C4-2B (cell line): ENCODE data around the gene FXYD5.

Experiments used
- CTCF ChIP-seq: fragments of 450-650 bp; conservative IDR thresholded peaks from 2 replicates; pipeline ENCODE4 v1.5.1; 2017; ENCODE audit warnings: mild to moderate bottlenecking
- ZFX ChIP-seq: fragments of 450-650 bp; IDR thresholded peaks from 2 replicates; pipeline ENCODE4 v1.6.1; 2017

DNA sequence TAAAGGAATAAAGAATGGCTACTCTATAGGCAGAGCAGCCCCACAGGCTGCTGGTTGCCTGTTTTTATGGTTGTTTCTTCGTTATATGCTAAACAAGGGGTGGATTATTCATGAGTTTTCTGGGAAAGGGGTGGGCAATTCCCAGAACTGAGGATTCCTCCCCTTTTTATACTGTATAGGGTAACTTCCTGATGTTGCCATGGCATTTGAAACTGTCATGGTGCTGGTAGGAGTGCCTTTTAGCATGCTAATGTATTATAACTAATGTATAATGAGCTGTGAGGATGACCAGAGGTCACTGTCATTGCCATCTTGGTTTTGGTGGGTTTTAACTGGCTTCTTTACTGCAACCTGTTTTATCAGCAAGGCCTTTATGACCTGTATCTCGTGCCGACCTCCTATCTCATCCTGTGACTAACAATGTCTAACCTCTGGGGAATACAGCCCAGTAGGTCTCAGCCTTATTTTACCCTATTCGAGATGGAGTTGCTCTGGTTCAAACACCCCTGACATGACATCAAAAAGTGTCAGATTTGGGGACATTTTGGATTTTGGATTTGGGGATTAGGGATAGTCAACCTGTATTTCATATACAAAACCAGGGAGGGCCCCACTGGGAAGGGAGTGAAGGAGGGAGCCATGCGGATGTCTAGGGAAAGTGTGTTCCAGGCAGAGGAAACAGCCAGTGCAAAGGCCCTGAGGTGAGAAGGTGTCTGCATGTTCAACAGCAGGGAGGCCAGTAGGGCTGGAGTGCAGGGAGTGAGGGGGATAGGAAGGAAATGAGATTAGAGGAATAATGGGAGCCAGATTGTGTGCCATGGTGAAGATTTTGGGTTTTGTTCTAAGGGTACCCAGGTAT, 10.9 kb downstream of the FXYD5 start:
- no peak for TF ChIP-seq CTCF
- no peak for TF ChIP-seq ZFX
